Measurements from ENCODE around the gene ROCK2.
"Not testable (repeated sequence)": the region's sequence is repeated elsewhere in the genome, so short reads cannot be mapped to it uniquely, and the experiment has no call there.

The ROCK2 gene

DNA sequence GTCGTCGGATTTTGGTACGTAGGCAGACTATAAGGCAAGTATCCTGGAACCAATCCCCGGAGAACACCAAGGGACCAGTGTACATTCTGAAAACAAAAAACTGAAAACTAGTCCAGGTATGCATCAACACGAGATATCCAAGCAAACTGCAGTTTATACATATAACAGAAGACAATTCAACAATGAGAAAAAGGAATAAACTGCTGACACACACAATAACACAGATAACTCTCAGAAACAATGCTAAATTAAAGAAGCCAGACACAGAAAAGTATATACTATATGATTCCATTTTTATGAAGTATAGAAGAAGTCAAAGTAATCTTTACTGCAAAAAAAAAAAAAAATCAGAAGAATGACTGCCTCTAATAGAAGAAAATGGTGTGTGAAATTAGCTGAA, 5.9 kb downstream of the ROCK2 start:
- DNase-seq: no peak

DNA sequence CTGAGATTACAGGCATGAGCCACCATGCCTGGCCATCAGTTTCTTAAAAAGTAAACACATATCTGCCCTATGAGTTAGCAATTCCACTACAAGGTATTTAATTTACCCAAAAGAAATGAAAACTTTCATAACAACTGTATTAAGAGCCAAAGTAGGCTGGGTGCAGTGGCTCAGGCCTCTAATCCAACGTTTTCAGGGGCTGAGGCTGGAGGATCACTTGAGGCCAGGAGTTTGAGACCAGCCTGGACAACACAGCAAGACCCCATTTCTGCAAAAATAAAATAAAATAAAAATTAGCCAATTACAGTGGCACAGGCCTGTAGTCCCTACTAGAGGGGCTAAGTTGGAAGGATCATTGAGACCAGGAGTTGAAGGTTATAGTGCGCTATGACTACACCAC, 6.5 kb downstream of the ROCK2 start:
- no peak for DNase-seq

DNA sequence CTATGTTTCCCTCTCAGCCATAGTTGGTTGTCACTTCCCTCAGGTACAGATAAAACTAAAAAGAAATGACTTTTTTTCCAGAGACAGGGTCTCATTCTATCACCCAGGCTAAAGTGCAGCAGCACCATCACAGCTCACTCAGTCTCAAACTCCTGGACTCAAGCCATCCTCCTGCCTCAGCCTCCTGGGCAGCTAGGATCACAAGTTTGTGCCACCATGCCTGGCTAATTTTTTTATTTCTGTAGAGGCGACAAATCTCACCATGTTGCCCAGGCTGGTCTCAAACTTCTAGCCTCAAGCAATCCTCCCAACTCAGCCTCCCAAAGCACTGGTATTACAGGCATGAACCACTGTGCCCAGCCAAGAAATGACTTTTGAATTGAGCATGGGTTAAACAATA, 8.2 kb downstream of the ROCK2 start:
- no peak for DNase-seq

DNA sequence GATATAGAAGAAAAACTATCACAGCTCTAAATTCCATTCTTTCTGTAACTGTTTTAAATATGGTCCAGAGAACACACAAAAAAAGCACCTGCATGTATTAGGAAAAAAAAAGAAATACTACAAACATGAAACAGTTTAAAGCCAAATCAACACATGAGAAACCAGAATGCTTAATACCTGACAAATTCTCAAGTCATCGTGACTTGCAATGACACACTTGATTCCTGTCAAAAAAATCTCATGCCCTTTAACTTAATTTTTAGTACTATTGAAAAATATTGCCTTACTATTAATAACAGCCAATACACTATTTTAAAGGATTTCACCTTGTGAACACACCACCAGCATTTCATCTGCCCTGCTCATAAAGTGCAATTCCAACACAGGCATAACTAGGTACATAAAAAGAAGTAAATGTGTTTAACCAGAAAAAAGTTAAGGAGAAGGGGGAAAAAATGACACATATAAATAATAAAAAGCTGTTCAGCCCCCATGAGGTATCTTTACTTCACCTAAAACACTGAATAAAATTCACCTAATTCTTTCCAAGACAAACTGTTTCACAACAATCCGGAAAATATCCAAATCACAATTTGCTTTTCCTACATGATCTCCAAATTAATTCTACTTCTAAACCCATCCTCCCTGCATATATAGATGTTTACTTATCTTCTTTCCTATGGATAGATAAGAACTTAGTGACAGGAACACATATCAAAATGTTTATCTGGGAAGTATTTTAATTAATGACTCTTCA, 10.8 kb downstream of the ROCK2 start:
- DNase-seq: no peak

DNA sequence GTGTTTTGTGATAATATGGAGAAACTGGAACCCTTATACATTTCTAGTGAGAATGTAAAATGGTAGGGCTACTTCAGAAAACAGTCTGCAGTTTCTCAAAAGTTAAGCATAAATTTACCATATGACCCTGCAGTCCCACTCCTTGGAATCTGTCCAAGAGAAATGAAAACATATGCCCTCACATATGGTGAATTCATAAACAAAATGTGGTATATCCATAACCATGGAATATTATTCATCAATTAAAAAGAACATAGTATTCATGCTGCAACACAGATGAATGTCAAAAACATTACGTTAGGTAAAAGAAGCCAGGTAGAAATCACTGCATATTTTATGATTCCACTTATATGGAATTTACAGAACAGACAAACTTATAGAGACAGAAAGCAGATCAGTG, 11.8 kb downstream of the ROCK2 start:
- DNase-seq: no peak

DNA sequence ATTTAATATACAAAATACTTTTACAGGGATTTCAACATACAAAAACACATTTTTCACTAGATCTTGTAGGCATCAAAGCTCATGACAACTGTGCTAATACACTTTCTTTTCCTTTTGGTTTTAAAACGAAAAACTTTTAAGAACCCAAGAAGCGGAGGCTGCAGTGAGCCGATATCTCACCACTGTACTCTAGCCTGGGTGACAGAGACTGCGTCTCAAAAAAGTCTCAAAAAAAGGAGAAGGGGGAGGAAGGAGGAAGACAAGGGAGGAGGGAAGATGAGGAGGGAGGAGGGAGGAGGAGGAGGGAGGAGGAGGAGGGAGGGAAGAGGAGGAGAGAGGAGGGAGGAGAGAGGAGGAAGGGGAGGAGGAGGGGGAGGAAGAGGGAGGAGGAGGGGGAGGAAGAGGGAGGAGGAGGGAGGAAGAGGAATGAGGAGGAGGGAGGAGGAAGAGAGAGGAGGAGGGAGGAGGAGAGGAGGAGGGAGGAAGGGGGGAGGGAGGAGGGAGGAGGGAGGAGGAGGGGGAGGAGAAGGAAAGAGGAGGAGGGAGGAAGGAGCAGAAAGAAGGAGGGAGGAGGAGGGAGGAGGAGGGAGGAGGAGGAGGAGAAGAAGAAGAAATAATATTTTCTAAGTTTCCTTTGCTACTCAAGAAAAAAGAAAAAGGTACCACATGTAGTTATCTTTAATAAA, 13.8 kb downstream of the ROCK2 start:
- peak; percentile 32 for DNase-seq

DNA sequence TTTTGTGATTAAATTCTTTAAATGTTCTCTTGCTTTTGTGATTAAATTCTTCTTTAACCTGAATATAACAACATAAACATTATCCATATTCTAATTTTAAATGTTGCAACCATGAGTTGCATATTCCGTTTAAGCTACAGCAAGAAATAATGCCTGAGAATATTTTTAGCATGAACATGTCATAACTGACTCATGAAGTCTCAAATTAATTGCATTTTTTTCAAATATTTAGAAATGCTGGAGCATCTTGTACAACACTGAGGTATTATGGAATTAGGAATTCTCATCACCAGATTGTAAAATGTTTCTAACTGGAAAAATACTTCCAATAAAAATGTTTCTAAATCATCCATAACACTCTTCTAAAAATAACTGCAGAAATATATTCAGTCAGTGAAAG, 14.7 kb downstream of the ROCK2 start:
- peak; percentile 68 for DNase-seq

DNA sequence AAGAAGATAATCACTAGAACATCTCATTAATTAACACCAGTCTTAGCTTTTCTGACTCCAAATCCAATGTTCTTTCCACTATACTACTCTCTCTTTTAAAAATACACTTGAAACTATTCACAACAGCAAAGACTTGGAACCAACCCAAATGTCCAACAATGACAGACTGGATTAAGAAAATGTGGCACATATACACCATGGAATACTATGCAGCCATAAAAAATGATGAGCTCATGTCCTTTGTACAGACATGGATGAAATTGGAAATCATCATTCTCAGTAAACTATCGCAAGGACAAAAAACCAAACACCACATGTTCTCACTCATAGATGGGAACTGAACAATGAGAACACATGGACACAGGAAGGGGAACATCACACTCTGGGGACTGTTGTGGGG, 15.9 kb downstream of the ROCK2 start:
- not testable (repeated sequence) for DNase-seq

DNA sequence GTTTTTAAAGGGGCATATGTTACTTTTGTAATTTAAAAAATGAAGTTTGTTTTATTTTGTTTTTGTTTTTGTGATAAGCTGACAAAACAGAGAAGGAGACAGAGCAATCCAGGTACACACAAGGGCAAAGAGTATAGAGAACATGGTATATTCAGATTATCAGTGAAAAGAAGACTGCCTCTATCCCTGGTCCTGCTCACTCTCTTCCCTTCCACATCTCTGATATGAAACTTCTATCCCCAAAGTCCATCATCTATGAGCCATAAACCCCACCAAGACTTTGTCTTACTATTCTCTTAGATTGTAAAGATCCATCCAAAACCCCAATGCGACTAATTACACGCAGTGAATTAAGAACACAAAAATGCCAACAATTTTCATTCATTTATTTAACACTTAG, 16.6 kb downstream of the ROCK2 start:
- no peak for DNase-seq

DNA sequence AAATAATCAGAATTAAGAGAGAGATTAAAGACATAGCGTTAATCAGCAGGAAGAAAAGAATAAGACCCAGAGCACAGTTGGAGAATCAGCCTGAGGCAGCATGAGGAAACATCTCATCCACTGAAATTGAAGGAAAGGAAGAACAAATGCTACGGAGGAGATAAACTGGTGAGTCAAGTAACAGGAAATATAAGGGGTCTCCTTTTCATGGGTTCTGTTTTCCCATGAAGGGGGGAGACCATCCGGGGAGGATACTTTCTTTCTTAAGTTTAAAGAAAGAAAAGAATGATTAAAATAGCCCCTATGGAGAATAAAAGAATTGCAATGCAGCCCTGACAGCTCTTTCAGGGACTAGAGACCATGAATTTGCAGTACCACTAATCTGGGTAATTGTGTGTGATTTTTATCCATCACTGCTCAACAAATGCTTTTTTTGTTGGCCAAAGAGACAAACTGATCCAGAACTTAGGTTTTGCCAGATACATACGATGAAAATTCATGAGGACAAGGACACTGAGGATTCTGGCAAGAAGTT, 17.7 kb downstream of the ROCK2 start:
- DNase-seq: peak; percentile 31

DNA sequence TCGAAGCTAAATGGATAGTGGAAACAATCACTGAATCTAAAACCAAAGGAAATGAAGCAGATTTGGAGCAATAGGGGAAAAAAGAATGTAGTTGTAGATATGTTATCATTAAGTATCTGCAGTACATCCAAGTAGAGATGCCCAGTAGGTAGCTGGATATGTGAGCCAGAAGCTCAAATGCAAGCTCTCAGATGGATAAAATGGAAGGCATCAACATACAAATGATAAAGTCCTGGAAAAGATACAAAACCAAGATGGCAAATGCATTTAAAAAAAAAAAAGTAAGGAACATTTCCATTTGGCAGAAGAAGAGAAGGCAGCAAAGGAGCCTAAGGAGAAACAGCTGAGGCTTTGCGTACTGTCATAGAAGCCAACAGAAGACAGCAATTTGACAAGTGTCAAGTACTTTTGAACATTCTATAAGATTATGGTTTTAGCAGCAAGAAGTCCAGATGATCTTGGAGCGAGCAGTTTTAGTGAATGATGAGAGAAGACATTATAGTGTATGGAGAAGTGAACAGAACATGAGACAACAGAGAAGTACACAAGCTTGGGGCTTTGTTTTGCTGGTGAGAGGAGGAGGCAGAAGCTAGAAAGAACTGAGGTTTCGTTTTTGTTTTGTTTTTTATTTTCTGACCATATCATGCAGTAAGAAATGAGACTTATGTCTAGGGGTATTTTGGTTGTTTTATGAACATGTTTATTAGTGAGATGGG, 18.3 kb downstream of the ROCK2 start:
- no peak for DNase-seq

DNA sequence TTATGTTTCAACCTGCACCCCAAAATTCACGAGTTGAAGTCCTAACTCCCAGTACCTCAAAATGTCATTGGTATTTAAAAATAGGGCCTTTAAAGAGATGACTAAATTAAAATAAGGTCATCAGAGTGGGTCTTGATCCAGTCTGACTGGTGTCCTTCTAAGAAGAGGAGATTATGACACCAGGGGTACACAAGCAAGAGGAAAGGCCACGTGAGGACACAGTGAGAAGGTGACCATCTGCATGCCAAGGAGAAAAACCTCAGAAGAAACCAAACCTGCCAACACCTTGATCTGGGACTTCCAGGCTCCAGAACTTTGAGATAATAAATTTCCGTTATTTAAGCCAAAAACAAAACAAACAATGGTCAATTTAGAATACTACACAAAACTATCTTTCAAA, 22.6 kb downstream of the ROCK2 start:
- no peak for DNase-seq

DNA sequence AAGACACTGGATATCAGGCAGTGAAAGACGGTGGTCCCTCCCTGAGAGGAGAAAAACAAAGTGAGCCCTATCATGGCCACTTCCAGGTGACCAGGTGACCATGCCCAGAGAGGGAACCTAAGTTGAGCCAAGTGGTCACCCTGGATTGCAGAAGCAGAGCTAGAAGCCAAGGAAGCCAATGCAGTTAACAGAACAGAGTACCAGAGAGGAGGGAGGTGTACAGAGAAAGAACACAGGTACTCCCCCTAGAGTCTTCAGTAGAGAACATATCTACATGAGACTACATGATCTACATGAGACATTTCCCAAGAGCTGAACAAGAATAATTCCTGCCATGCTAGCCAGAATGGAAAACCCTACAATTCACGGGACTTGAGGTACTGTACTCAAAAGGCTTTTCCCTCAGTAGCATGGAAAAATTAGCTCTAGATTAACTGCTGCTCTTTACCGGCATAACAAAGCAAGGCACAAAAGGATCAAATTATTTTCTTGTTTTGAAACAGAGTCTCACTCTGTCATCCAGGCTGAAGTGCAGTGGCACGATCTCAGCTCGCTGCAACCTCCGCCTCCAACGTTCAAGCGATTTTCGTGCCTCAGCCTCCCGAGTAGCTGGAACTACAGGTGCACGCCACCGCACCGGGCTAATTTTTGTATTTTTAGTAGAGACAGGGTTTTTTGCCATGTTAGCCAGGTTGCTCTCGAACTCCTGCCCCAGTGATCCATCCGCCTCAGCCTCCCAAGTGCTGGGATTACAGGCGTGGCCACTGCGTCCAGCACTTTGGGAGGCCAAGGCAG, 23.5 kb downstream of the ROCK2 start:
- DNase-seq: no peak

DNA sequence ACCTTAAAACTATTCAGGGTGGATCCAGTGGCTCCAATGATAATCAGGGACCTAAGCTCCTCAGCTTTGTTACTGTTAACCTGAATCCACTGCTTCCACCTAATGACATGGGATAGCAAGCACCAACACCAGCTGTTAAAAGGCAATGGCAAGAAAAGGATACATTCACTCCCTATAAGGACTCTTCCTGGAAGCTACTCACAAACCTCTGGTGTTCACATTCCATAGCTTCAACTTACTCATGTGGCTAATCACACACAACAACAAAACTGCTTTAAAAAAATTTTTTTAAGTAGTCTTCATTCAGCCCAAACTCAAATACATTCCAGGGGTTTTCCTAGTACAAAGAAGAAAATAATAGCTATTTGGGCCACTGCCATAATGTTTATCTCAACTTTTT, 24.5 kb downstream of the ROCK2 start:
- peak; percentile 45 for DNase-seq

DNA sequence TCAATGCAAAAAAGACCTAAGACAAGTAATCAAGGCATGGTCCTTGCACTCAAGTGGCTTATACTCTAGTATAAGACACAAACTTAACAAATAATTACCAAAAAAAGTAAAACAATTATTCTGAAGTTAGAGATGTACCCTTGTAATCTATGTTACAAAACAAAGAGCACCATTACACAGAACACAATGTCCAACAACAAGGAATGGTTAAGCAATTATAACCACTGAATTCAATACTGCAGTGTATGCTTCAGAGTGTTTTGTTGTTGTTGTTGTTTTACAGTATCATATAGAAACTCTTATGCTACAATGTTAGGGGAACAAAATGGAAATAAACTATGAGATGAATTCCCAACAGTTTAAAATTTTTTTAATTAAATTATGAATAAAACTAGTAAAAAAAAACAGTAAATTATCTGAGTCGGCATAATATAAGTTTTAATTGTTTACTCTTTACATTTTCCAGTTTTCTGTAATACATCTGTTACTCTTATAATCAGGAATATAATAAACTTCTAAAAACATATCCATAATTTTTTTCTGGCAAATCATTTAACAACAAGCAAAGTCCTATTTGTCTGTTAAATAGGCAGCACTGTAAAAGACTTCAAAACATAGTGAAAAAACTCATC, 29.2 kb downstream of the ROCK2 start:
- DNase-seq: no peak

DNA sequence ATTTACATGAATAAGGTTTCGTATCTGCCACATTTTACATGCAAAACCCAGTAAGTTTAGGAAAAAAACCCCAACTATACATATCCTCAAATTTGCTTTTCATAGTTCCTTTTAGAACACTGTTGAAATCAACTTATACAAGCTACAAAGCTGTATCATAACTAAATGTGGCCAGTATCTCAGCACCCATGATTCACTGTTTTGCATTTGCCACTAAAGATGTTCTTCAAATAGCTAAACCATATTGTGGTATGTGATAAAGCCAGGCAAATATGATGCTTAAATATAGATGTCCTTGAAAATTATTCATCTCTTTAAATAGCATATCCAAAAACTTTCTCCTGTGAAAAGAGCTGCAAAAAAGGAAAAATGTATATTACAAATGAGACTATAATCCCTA, 29.9 kb downstream of the ROCK2 start:
- DNase-seq: no peak

DNA sequence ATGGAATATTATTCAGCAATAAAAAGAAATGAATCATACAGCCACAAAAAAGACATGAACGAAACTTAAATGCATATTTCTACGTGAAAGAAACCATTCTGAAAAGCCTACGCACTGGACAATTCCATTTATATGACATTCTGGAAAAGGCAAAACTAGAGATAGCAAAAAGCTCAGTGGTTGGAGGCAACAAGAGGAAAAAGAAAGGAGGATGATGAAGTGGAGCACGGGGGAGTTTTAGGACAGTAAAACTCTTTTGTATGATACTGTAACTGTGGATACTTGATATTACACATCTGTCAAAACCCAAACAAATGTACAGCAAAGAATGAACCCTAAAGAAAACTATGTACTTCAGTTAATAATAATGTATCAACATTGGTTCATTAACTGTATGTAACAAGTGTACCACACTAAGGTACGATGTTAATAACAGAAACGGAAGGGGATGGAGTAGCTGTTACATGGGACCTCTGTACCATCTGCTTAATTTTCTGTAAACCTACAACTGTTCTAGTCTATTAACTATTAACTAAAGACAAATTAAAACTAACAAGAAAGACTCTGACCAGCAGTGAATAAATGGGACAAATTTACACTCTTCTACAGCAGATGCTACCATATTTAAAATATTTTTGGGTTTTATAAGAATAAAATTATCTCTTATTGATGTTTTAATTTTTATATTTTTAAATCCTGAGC, 31.5 kb downstream of the ROCK2 start:
- no peak for DNase-seq

DNA sequence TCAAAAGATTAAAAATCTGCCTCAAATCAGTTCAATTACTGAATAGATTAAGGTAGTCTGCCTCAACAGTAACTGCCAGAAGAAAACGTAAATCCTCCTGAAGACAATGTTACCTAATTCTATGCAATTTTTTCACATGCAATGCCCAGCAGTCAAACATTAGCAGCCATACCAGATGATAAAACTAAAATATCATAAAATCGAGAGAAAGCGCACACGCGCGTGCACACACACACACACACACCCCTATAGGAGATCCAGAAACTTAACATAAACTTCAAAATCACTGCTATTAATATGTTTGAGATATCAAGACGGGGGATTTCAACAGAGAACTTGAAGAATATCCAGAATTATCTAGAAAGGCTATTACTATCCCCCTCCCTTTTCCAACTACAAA, 32.9 kb downstream of the ROCK2 start:
- DNase-seq: no peak

DNA sequence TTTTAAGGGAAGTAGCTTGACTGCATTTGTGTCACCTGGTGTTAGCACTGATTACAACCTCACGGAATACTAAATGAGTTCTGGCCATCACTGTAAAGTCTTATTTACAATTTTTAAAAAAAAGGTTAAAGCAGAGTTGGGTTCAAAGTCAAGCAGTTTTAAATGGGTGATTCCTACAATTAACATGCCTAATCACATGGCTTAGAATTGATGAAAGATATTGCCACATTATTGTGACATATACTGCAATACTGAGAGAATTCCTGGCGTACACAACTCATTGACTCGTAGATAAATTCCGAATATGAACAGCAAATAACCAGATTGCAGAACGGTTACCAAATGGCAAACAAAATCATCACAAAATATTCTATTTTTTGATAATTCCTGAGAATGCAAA, 34.2 kb downstream of the ROCK2 start:
- no peak for DNase-seq

DNA sequence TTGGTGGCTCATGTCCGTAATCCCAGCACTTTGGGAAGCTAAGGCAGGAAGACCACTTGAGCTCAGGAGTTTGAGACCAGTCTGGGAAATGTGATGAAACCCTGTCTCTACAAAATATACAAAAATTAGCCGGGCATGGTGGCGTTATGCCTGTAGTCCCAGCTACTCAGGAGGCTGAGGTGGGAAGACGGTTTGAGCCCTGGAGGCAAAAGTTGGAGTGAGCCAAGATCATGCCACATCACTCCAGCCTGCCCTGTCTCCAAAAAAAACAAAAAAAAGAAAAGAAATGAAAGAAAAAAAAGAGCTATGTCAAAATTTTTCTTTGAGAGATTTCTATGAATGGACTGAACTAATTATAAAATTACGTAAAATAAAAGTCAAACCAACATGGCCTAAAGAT, 34.7 kb downstream of the ROCK2 start:
- no peak for DNase-seq

DNA sequence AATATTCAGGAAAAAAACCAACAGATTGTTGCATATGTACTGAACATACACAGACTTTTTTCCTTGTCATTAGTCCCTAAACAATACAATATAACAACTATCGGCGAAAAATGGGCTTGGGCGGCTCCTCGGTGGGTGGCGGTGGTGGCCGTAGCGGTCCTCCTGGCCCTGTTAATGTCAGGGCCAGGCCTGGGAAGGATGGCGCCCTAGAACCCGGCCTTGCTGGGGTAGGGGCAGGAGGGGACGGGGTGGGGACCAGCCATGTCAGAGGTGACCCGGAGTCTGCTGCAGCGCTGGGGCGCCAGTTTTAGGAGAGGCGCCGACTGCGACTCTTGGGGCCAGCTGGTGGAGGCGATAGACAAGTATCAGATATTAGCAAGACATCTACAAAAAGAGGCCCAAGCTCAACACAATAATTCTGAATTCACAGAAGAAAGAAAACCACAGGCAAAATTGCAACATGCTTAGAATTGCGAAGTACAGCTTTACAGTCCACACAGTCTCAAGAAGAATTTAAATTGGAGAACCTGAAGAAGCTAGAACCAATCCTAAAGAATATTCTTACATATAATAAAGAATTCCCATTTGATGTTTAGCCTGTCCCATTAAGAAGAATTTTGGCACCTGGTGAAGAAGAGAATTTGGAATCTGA, 36.5 kb downstream of the ROCK2 start:
- no peak for DNase-seq

Data from EL (cell line).